GM19372 (cell line): Measurements from ENCODE around the gene STK32C.

ENCODE experiments used
- ATAC-seq: cut with Tn5 transposase; IDR thresholded peaks from one replicate; pipeline ENCODE4 v1.9.1; 2021; ENCODE audit warnings: mild to moderate bottlenecking, low read depth, moderate library complexity; ENCODE audit not compliant: unreplicated experiment

Gene STK32C

GRCh38 chr10:132289439-132289838, 18.3 kb downstream of the STK32C start:
- no peak for ATAC-seq

GRCh38 chr10:132283604-132284382, 24.0 kb downstream of the STK32C start:
- ATAC-seq = no peak

GRCh38 chr10:132282667-132283603, 24.8 kb downstream of the STK32C start:
- no peak for ATAC-seq

- no peak for ATAC-seq
Observed at GRCh38 chr10:132281915-132282666, 25.7 kb downstream of the STK32C start.

- ATAC-seq = no peak
Observed at GRCh38 chr10:132280646-132281074, 27.1 kb downstream of the STK32C start.

- no peak for ATAC-seq
Observed at GRCh38 chr10:132279873-132280645, 27.7 kb downstream of the STK32C start.

GRCh38 chr10:132277311-132277741, 30.4 kb downstream of the STK32C start:
- ATAC-seq = no peak

GRCh38 chr10:132276706-132277105, 31.0 kb downstream of the STK32C start:
- no peak for ATAC-seq

GRCh38 chr10:132276179-132276675, 31.5 kb downstream of the STK32C start:
- no peak for ATAC-seq

- ATAC-seq = no peak
Observed at GRCh38 chr10:132275426-132276178, 32.1 kb downstream of the STK32C start.

- no peak for ATAC-seq
Observed at GRCh38 chr10:132274986-132275385, 32.8 kb downstream of the STK32C start.

GRCh38 chr10:132274581-132274980, 33.2 kb downstream of the STK32C start:
- ATAC-seq = no peak

GRCh38 chr10:132273966-132274365, 33.8 kb downstream of the STK32C start:
- no peak for ATAC-seq

GRCh38 chr10:132273304-132273944, 34.3 kb downstream of the STK32C start:
- ATAC-seq = no peak

- no peak for ATAC-seq
Observed at GRCh38 chr10:132272231-132272971, 35.3 kb downstream of the STK32C start.

- ATAC-seq = no peak
Observed at GRCh38 chr10:132271458-132272230, 36.1 kb downstream of the STK32C start.
